HG03064 (cell line): ENCODE results near the gene ABHD10.

ENCODE experiments used
- ATAC-seq: cut with Tn5 transposase; IDR thresholded peaks from one replicate; pipeline ENCODE4 v1.9.1; 2021; ENCODE audit warnings: low read depth; ENCODE audit not compliant: unreplicated experiment

ABHD10 gene

DNA sequence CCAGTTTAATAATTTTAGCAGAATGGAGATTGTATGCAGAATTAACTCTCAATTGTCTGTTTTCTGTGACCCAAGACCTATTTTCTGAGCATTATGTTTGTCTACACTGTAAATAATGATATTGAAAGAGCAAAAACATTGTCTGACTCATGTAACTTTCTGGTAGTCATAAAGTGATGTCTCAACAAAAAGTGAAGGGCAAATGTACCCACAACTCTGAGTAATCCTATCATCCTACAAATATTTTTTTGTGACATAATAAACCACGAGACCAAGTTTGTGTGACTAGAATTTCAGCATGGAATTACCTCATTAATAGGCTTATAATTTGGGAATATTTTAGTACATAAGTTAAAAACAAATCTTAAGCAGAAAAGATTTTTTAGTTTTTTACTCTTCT is 15.4 kb upstream of the ABHD10 start:
- ATAC-seq: no peak

DNA sequence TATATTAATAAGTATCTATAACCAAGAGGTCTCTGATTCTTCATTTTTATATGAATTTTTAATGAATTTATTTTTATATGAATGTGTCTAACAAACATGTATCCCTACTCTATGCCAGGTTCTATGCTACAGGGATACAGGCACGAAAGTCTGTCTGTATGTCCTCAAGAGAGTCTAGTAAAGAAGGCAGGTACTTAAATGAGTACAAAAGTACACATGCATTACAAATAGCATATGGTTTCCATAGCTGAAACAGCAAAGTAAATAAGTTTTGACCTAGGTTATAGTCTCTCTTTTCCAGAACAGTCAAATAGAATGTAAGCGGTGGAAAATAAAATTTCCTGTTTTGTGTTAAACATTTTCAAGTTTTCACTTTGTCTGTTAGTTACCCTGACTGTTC is 13.3 kb upstream of the ABHD10 start:
- no peak for ATAC-seq

- no peak for ATAC-seq
Measured at GRCh38 chr3:111967068-111967467, 11.8 kb upstream of the ABHD10 start.

DNA sequence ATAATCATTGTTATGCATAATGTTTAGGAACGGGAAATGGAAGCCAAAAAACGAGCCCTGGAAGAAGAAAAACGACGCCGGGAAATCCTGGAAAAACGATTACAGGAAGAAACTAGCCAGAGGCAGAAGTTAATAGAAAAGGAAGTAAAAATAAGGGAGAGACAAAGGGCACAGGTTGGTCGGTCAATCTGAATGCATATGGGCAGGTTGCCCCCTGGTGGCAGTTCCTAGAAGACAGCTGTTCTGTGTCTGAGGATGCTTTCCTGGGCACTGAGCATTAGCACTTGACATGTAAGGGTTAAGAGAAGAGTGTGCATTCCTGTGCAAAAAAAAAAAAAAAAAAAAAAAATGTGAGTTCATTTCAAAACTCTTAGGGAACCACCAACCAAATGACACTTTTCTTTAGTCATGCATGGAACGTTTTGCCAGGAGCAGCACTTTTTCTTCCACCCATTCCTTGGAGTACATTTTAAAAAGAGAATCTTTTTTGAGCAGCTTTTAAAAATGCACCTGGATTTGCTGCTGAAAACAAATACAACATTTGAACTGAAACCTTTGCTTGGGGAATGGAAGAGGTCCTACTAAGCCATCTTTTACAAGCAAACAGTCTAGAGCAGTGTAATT is 11.1 kb upstream of the ABHD10 start:
- peak; percentile 92 for ATAC-seq

GRCh38 chr3:111968319-111969054 is 10.3 kb upstream of the ABHD10 start:
- no peak for ATAC-seq

DNA sequence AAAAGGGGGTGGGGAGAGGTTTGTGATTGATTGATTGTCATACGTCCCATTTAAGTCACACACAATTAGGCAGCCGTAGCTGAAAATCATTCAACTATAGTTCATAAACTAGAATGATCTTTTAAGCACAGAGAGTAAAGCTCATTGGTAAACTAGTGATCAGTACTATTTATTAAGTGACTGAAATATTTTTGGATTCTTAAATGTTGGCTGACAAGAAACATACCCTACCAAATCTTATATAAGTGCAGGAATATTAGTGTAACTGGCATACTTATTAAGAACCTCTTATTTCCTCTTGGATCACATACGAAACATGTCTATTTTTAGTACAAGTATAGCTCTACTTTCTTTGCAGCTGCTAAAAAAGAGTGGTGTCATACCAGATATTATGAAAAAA is 8.4 kb upstream of the ABHD10 start:
- no peak for ATAC-seq

DNA sequence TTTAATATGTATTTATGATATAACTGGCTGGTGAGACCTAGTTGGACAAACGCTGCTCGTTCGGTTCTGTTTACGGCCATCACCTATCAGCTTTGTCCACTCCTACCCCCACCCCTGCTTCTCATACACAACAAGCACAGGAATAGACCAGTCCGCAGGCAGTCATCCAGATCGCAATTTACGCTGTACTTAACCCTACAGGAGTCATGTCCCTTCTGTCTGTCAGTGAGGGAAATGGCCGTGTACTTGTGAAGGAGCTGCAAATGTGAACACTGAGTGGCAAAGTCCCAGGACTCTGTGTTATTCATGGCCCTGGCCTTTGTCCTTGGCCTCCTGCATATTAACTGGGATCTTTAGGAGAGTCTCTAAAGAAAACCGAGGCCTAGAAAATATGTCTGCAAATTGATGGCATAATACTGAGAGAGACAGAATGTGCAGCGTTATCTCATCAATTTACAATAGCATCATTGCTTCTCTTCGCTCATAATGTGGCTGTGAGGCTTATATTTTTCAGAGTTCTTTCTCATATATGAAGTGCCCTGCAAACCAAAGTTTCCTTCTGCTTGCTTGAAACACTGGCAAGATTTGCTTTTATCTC is 7.2 kb upstream of the ABHD10 start:
- ATAC-seq: no peak

DNA sequence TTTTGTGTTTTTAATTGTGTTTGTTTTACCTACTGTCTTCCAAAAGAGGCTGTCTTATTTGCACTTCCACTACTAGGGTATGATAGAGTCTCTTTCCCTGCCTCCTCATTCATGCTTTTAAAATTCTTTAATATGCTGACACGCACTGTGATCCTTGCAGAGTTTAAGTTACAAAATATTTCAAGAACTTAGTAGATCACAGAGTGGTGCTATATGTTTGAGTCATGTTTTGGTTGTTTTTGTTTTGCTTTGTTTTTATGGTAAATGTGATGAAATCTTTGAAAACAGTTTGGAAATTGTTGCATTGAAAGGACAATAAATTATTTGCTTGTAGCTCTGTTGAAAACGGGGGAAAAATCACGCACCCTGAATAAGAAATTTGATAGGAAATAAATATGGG is 5.9 kb upstream of the ABHD10 start:
- ATAC-seq: no peak

GRCh38 chr3:111975131-111975530 is 3.7 kb upstream of the ABHD10 start:
- no peak for ATAC-seq

- no peak for ATAC-seq
Measured at GRCh38 chr3:111976254-111976653, 2.6 kb upstream of the ABHD10 start.

DNA sequence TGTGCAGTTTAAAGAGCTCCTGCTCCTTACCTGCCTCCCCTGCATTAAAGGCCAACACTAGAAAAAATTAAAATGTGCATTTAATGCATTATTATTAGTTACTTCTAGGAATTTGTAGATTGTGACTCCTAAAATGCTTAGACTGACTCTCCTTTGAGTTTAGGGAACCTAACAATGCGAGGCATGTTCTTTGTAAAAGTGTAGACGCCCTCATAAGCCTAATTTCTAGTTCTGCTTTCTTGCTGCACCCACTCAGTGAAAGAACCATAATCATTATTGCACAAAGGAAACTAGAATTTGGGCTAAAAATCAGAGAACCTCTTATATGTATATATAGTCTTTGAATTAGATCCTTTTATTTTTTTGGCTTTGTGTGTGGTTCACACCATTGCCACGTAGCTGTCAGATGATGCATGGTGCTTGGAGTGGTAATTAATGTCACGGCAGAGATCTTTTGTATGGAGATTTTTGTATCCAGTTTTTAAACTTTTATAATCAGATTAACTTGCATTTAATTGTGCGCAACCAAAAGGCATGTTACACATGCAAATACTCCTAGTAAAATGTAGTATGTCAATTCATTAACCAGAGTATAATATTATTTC is 710 bp downstream of the ABHD10 start:
- peak; percentile 32 for ATAC-seq

DNA sequence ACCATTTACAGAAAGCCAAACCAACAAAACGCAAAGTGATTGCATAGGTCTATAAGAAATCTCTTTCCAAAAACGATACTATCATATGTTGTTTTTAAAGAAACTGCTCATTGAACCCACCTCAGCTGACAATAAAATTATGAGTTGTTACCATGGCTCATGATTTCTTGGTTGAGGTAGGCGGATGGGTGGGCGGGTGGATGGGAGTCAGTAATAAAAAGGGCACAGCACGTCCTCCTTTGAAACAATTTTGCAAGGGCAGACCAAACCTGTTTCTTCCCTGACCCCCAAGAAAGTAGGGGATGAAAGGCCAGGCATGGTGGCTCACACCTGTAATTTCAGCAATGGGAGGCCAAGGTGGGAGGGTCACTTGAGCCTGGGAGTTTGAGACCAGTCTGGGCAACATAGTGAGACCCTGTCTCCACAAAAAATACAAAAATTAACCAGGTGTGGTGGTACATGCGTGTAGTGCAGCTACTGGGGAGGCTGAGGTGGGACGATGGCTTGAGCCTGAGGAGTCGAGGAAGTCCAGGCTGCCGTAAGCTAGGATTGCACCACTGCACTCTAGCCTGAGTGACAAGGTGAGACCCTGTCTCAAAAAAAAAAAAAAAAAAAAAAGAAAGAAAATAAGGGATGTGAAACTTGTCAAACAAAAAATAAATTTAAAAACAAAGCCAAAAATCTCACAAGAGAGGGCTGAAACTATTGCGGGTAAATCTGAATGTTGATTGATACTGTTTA is 2.1 kb downstream of the ABHD10 start:
- no peak for ATAC-seq

GRCh38 chr3:111981457-111981763 is 2.6 kb downstream of the ABHD10 start:
- no peak for ATAC-seq

DNA sequence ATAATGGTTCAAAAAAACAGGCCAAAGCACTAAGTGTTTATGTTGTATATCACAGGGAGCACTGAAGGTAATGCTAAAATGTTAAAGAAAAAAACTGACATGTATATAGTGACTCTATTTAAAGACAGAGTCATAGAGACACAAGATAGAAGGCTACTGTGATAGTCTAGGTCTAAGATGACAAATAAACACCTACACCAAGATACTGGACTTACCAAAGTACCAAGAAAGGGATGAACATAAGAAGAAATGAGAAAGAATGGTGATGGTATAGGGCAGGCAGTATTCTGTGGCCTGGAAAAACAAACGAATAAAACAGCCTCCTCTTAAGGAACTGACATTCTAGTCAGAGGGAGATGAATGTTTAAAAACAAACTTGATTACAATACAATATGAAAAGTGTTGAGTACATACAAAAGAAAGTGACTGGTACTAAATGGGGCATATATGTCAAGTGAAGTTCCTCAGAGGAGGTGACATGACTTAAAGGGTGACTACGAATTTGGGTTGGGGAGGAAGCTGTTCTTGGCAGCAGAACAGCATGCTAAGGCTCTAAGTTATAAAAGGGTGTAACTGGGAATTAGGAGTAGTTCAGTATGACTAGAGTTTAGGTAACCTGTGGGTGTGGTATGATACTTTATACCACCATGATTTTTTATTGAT is 5.9 kb downstream of the ABHD10 start:
- ATAC-seq: no peak

- no peak for ATAC-seq
Measured at GRCh38 chr3:111986800-111987199, 8.0 kb downstream of the ABHD10 start.

GRCh38 chr3:111989061-111989678 is 10.3 kb downstream of the ABHD10 start:
- ATAC-seq: peak; percentile 81

DNA sequence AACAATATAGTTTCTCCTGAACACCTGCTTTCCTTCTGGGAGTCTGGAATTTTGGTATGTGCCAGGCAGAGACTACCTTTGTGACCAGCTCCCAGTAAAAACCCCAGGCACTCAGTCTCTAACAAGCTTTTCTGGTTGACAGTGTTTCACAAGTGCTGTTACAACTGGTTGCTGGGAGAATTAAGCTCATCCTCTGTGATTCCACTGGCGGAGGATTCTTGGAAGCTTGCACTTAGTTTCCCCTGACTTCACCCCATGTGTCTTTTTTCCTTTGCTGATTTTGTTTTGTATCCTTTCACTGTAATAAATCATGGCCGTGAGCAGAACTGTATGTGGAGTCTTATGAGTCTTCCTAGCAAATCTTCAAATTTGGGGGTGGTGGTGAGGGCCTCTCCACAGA is 14.2 kb downstream of the ABHD10 start:
- ATAC-seq: no peak

- no peak for ATAC-seq
Measured at GRCh38 chr3:111998636-111999483, 20.0 kb downstream of the ABHD10 start, which contains the start of gene TAGLN3. TSS of gene TAGLN3 (plus strand) at chr3:111998922. CDS start at chr3:111999423, 501 bp downstream.
